HL-60 (cell line): ENCODE results near the gene GRAMD1A.

Experiments
- DNase-seq, 2 experiments: peaks; one replicate each; pipeline ENCODE4 v3.0.0-alpha.2; 2010 to 2020; ENCODE audit warnings: low read depth in 1 of 2, low spot score in 1 of 2
- H3K27ac ChIP-seq: fragments of 250-450 bp; sonication (Bioruptor Pico); replicated peaks from 2 replicates; pipeline ENCODE4 v1.5.1; 2020; ENCODE audit warnings: mild to moderate bottlenecking, moderate library complexity
- H3K27me3 ChIP-seq: fragments of 250-450 bp; sonication (Bioruptor Pico); 2 replicates; pipeline ENCODE4 v1.5.1; 2021; ENCODE audit warnings: mild to moderate bottlenecking, moderate library complexity; ENCODE audit not compliant: insufficient read depth, poor library complexity, severe bottlenecking
- H3K4me3 ChIP-seq: replicated peaks from 2 replicates; pipeline ENCODE4 v1.5.1; 2011; ENCODE audit warnings: mild to moderate bottlenecking, control low read depth, low read length; ENCODE audit not compliant: insufficient read depth
- GABPA ChIP-seq: IDR thresholded peaks from 2 replicates; pipeline ENCODE4 v1.6.1; 2012; ENCODE audit warnings: low read depth
- POLR2AphosphoS5 ChIP-seq: IDR thresholded peaks from 2 replicates; pipeline ENCODE4 v1.6.1; 2012; ENCODE audit warnings: low read depth
- SPI1 ChIP-seq: IDR thresholded peaks from 2 replicates; pipeline ENCODE4 v1.6.1; 2012; ENCODE audit warnings: low read depth, mild to moderate bottlenecking, borderline replicate concordance
- TF ChIP-seq, protein P1 (sequence below): IDR thresholded peaks from 2 replicates; pipeline ENCODE4 v1.6.1; 2012; ENCODE audit warnings: low read depth; ENCODE audit not compliant: insufficient replicate concordance
- TF ChIP-seq, protein P2 (sequence below): IDR thresholded peaks from one replicate; pipeline ENCODE4 v1.5.1; 2011; ENCODE audit warnings: low read length, control low read depth, inconsistent platforms; ENCODE audit not compliant: insufficient read depth

Gene GRAMD1A

DNA sequence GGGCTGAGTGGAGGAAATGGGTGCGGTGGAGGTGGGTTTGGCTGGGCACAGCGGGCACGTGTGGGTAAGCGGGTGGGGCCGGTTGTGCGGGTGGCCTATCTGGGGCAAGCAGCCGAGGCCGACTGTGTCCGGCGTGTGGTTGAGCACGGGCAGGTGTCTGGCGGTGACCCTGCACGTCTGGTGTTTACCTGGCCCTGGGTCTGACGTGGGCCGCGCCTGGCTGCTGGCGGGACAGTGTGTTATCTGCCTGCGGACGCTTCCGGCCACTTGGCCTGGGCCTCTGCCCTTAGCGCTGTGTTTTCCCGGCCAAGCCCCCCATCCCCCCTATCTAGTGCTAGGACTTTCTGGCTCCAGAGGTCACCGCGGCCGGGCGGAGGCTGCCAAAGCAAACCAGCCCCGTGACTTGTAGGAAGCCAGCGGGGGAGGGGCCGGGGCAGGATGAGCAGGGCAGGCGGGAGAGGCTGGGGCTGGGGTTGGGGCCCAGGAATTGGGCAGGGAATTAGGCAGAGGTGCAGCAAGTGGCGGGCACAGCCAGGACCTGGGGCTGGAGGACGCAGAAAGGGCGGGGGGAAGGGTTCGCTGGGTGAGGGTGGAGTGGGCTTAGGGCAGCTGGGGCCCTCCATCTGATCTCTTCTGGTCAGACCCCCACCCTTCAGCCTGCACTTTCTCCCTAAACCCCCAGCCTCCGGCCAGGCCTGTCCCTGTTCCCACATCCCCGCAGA is 40.9 kb downstream of the GRAMD1A start:
- no peak for DNase-seq
- peaks cover 22% of the 10 kb centered on the region for H3K27me3 ChIP-seq
- H3K4me3 ChIP-seq: no peak overlapping the region
- TF ChIP-seq SPI1 (no peak), GABPA (no peak)
- TF ChIP-seq, protein P1, sequence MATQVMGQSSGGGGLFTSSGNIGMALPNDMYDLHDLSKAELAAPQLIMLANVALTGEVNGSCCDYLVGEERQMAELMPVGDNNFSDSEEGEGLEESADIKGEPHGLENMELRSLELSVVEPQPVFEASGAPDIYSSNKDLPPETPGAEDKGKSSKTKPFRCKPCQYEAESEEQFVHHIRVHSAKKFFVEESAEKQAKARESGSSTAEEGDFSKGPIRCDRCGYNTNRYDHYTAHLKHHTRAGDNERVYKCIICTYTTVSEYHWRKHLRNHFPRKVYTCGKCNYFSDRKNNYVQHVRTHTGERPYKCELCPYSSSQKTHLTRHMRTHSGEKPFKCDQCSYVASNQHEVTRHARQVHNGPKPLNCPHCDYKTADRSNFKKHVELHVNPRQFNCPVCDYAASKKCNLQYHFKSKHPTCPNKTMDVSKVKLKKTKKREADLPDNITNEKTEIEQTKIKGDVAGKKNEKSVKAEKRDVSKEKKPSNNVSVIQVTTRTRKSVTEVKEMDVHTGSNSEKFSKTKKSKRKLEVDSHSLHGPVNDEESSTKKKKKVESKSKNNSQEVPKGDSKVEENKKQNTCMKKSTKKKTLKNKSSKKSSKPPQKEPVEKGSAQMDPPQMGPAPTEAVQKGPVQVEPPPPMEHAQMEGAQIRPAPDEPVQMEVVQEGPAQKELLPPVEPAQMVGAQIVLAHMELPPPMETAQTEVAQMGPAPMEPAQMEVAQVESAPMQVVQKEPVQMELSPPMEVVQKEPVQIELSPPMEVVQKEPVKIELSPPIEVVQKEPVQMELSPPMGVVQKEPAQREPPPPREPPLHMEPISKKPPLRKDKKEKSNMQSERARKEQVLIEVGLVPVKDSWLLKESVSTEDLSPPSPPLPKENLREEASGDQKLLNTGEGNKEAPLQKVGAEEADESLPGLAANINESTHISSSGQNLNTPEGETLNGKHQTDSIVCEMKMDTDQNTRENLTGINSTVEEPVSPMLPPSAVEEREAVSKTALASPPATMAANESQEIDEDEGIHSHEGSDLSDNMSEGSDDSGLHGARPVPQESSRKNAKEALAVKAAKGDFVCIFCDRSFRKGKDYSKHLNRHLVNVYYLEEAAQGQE: no peak
- H3K27ac ChIP-seq: no peak overlapping the region

DNA sequence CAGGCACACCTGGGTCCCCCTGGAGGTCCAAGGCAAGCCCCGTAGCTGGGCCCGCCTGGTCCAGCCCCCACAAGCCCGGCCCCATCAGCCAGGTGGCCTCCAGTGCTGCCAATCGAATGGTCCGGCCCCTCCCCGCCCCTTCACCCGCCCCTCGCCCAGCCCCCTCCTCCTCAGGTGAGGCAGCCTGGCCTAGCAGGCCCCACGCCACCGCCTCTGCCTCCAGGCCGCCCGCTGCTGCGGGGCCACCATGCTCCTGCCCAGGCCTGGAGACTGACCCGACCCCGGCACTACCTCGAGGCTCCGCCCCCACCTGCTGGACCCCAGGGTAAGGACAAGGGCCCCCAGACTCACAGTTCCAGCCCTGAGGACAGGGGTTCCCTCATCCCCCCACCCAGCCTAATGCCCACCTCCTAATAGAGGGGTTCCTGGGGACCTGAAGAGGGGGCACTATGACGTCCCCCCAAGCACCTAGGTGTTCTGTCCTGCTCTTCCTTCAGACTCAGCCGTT is 41.5 kb downstream of the GRAMD1A start, which contains the start of gene HPN:
TSS of gene HPN (plus strand) at position 174 of the 508 bp plus-strand sequence. CDS start 786 bp downstream, outside the sequence.
- Histone ChIP-seq H3K4me3 (no peak within 1 kb of the TSS), H3K27ac (no peak within 1 kb of the TSS), H3K27me3 (peaks cover 22% of the 10 kb centered on the region)
- DNase-seq: no peak
- TF ChIP-seq, protein P1: no peak
- TF ChIP-seq SPI1: no peak
- no peak for TF ChIP-seq POLR2AphosphoS5
- no peak for TF ChIP-seq GABPA
- TF ChIP-seq, protein P2, sequence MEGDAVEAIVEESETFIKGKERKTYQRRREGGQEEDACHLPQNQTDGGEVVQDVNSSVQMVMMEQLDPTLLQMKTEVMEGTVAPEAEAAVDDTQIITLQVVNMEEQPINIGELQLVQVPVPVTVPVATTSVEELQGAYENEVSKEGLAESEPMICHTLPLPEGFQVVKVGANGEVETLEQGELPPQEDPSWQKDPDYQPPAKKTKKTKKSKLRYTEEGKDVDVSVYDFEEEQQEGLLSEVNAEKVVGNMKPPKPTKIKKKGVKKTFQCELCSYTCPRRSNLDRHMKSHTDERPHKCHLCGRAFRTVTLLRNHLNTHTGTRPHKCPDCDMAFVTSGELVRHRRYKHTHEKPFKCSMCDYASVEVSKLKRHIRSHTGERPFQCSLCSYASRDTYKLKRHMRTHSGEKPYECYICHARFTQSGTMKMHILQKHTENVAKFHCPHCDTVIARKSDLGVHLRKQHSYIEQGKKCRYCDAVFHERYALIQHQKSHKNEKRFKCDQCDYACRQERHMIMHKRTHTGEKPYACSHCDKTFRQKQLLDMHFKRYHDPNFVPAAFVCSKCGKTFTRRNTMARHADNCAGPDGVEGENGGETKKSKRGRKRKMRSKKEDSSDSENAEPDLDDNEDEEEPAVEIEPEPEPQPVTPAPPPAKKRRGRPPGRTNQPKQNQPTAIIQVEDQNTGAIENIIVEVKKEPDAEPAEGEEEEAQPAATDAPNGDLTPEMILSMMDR: no peak

DNA sequence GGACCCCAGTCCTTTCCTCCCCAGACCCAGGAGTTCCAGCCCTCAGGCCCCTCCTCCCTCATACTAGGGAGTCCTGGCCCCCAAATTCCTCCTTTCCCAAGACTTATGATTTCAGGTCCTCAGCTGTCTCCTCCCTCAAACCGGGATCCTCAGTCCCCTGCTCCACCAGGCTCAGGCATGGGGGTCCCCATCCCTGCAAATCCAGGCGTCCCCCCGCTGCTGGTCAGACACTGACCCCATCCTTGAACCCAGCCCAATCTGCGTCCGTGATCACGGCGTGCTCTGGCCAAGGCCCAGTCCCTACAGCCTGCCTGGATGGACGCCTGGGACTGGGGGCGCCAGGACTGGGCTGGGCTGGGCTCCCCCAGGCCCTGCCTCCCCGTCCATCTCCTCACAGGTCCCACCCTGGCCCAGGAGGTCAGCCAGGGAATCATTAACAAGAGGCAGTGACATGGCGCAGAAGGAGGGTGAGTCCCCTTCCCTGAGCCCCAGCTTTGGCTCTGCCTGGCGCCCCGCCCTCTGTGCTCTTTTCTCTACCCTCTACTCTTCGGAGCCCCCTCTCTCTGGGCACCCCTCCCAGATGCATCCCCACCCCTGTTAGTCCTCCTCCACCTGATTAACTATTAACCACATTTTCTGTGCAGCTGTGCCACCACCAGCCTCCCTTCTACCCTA is 42.1 kb downstream of the GRAMD1A start:
- Histone ChIP-seq H3K27me3 (peaks cover 22% of the 10 kb centered on the region), H3K4me3 (no peak overlapping the region), H3K27ac (no peak overlapping the region)
- TF ChIP-seq GABPA (no peak), POLR2AphosphoS5 (no peak), SPI1 (no peak)
- TF ChIP-seq, protein P1: no peak
- TF ChIP-seq, protein P2: no peak
- DNase-seq: no peak
